ENCODE measurements around the gene PCDHGA12. TPM values are rescaled to one million over a fixed set of nuclear protein-coding genes. Genes with fewer than 3 reads are reported as not detected.
"Not testable (repeated sequence)": the region's sequence is repeated elsewhere in the genome, so short reads cannot be mapped to it uniquely, and the experiment has no call there.

Gene PCDHGA12
- total RNA-seq, 3 donors from 2014 or later (not counting 1 experiment from before 2014, with no cell fraction given), result 0.35 to 1.1 (median 0.75) TPM

GRCh38 chr5:141389153-141390042 is 40.9 kb upstream of the PCDHGA12 start:
- Histone ChIP-seq H3K4me3 (ENCODE audit: low read length) (no peak overlapping the region), H3K27me3 (ENCODE audit: control insufficient read depth, insufficient read depth, low read length) (peaks cover 60% of the 10 kb centered on the region), H3K27ac (ENCODE audit: low read length) (no peak overlapping the region), H3K9me3 (ENCODE audit: control insufficient read depth, insufficient read depth, low read length) (peaks cover 44% of the 10 kb centered on the region), H3K36me3 (ENCODE audit: control insufficient read depth, insufficient read depth, low read length) (no peaks in the 10 kb centered on the region), H3K4me1 (ENCODE audit: control insufficient read depth, insufficient read depth, low read length) (no peaks in the 10 kb centered on the region)
- TF ChIP-seq CTCF (IDR thresholded peaks at IDR 0.05), result no peak
- H3K27me3 Mint-ChIP-seq (ENCODE audit: low read depth in 2 of 2), result peaks cover 64 to 81% of the 10 kb centered on the region in 2 donors
- no peak overlapping the region for H3K4me3 Mint-ChIP-seq
- 50% methylated on average over 77 of the region's 77 CpGs for WGBS (ENCODE audit: insufficient coverage)
- ATAC-seq (no peak), DNase-seq (no peak)
- peaks cover 7% of the 10 kb centered on the region for H3K36me3 Mint-ChIP-seq
- intact Hi-C loops (cut with micrococcal nuclease), result loop anchor here (5.0 kb wide), 1 partner anchor 33 kb away; the partner anchor contains the start of gene PCDHGA11
- peaks cover 0 to 8% of the 10 kb centered on the region in 2 donors for H3K9me3 Mint-ChIP-seq
- no peak overlapping the region for H3K27ac Mint-ChIP-seq
- no peaks in the 10 kb centered on the region for H3K4me1 Mint-ChIP-seq

- no peak within 1 kb of the TSS for H3K4me3 ChIP-seq (ENCODE audit: low read length)
- H3K4me1 ChIP-seq (ENCODE audit: control insufficient read depth, insufficient read depth, low read length), result no peaks in the 10 kb centered on the region
- Mint-ChIP-seq H3K36me3 (peaks cover 7% of the 10 kb centered on the region), H3K27ac (no peak within 1 kb of the TSS), H3K27me3 (ENCODE audit: low read depth in 2 of 2) (peaks cover 51 to 73% of the 10 kb centered on the region in 2 donors), H3K4me3 (peak within 1 kb of the TSS; percentile 71), H3K9me3 (peaks cover 0 to 5% of the 10 kb centered on the region in 2 donors), H3K4me1 (no peaks in the 10 kb centered on the region)
- ATAC-seq, result peak in 2 of 3 donors; percentile 47 to 58
- H3K27ac ChIP-seq (ENCODE audit: low read length), result no peak within 1 kb of the TSS
- DNase-seq, result no peak
- no peak for TF ChIP-seq CTCF (IDR thresholded peaks at IDR 0.05)
- H3K27me3 ChIP-seq (ENCODE audit: control insufficient read depth, insufficient read depth, low read length), result peaks cover 63% of the 10 kb centered on the region
- intact Hi-C loops (cut with micrococcal nuclease), result no loop called here
- no peaks in the 10 kb centered on the region for H3K36me3 ChIP-seq (ENCODE audit: control insufficient read depth, insufficient read depth, low read length)
- H3K9me3 ChIP-seq (ENCODE audit: control insufficient read depth, insufficient read depth, low read length), result peaks cover 39% of the 10 kb centered on the region
- WGBS (ENCODE audit: insufficient coverage), result 39% methylated on average over 37 of the region's 38 CpGs
These were observed 37.7 kb upstream of the PCDHGA12 start, which contains the start of gene PCDHGA8 for GRCh38 chr5:141392429-141393198. TSS of gene PCDHGA8 (plus strand) at chr5:141392633. CDS start at chr5:141392814, 181 bp downstream.

GRCh38 chr5:141393267-141393666 is 37.0 kb upstream of the PCDHGA12 start:
- H3K4me1 ChIP-seq (ENCODE audit: control insufficient read depth, insufficient read depth, low read length), result no peaks in the 10 kb centered on the region
- no peak for ATAC-seq
- Mint-ChIP-seq H3K4me1 (no peaks in the 10 kb centered on the region), H3K4me3 (no peak overlapping the region), H3K27ac (no peak overlapping the region), H3K27me3 (ENCODE audit: low read depth in 2 of 2) (peaks cover 49 to 71% of the 10 kb centered on the region in 2 donors), H3K9me3 (peaks cover 0 to 5% of the 10 kb centered on the region in 2 donors), H3K36me3 (peaks cover 7% of the 10 kb centered on the region)
- 41% methylated on average over 21 of the region's 21 CpGs for WGBS (ENCODE audit: insufficient coverage)
- H3K4me3 ChIP-seq (ENCODE audit: low read length), result no peak overlapping the region
- TF ChIP-seq CTCF (IDR thresholded peaks at IDR 0.05), result no peak
- H3K27me3 ChIP-seq (ENCODE audit: control insufficient read depth, insufficient read depth, low read length), result peaks cover 64% of the 10 kb centered on the region
- no peak for DNase-seq
- no peaks in the 10 kb centered on the region for H3K36me3 ChIP-seq (ENCODE audit: control insufficient read depth, insufficient read depth, low read length)
- H3K9me3 ChIP-seq (ENCODE audit: control insufficient read depth, insufficient read depth, low read length), result peaks cover 38% of the 10 kb centered on the region
- intact Hi-C loops (cut with micrococcal nuclease), result no loop called here
- no peak overlapping the region for H3K27ac ChIP-seq (ENCODE audit: low read length)

- H3K27me3 Mint-ChIP-seq (ENCODE audit: low read depth in 2 of 2), result peaks cover 49 to 62% of the 10 kb centered on the region in 2 donors
- H3K4me1 ChIP-seq (ENCODE audit: control insufficient read depth, insufficient read depth, low read length); H3K27ac Mint-ChIP-seq; H3K9me3 Mint-ChIP-seq; intact Hi-C loops (cut with micrococcal nuclease); H3K4me3 ChIP-seq (ENCODE audit: low read length); ATAC-seq; H3K36me3 ChIP-seq (ENCODE audit: control insufficient read depth, insufficient read depth, low read length); H3K36me3 Mint-ChIP-seq; H3K4me3 Mint-ChIP-seq; H3K27ac ChIP-seq (ENCODE audit: low read length); H3K4me1 Mint-ChIP-seq: not testable (repeated sequence)
- peaks cover 37% of the 10 kb centered on the region for H3K9me3 ChIP-seq (ENCODE audit: control insufficient read depth, insufficient read depth, low read length)
- DNase-seq, result peak in 1 of 2 donors; percentile 13
- peaks cover 69% of the 10 kb centered on the region for H3K27me3 ChIP-seq (ENCODE audit: control insufficient read depth, insufficient read depth, low read length)
- WGBS (ENCODE audit: insufficient coverage), result 42% methylated on average over 40 of the region's 53 CpGs
These were observed 35.7 kb upstream of the PCDHGA12 start for GRCh38 chr5:141394401-141395187.
